Coronary artery (tissue), 2 donors: ENCODE measurements around the gene SORCS3.

ENCODE experiments used
- DNase-seq: peaks from one replicate; pipeline ENCODE4 v3.0.0-alpha.2; 2017; ENCODE audit warnings: low spot score
- H3K27ac ChIP-seq, 2 donors: fragments of 200-600 bp; sonication (generic); one replicate each; pipeline ENCODE4 v1.5.1; 2016 to 2019
- H3K4me3 ChIP-seq: fragments of 200-600 bp; sonication (generic); 2 replicates; pipeline ENCODE4 v1.5.1; 2016; ENCODE audit warnings: mild to moderate bottlenecking, moderate library complexity
- TF ChIP-seq, protein P1 (sequence below): fragments of 200-600 bp; sonication (generic); IDR thresholded peaks from one replicate; pipeline ENCODE4 v1.5.1; 2019; ENCODE audit warnings: antibody characterized with exemption

The SORCS3 gene

DNA sequence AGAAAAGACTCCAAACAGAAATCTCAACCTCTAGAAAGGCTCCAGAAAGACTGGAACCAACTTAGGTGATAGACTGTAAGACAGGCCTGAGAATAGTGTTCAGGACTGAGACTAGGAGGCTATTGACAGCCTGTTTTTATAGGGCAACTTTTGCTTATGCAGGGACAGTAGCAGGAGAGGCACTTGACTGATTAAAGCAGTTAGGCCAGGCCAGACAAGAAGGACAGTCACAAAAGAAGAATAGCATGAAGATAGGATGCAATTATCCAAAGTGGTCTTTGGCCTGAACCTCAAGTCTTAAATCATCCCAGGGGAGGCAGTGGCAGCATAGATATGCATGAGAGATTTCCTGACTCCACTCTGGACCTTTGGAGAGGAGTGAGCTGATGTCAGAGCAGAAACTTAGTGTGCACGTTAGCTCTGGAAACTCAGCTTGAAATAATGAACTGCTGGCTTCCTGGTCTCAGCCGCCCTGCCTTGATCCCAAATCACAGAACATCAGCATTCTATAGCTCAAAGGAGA lies 290.6 kb downstream of the SORCS3 start:
- no peak for DNase-seq
- Histone ChIP-seq H3K27ac (no peak overlapping the region), H3K4me3 (no peak overlapping the region)
- TF ChIP-seq, protein P1, sequence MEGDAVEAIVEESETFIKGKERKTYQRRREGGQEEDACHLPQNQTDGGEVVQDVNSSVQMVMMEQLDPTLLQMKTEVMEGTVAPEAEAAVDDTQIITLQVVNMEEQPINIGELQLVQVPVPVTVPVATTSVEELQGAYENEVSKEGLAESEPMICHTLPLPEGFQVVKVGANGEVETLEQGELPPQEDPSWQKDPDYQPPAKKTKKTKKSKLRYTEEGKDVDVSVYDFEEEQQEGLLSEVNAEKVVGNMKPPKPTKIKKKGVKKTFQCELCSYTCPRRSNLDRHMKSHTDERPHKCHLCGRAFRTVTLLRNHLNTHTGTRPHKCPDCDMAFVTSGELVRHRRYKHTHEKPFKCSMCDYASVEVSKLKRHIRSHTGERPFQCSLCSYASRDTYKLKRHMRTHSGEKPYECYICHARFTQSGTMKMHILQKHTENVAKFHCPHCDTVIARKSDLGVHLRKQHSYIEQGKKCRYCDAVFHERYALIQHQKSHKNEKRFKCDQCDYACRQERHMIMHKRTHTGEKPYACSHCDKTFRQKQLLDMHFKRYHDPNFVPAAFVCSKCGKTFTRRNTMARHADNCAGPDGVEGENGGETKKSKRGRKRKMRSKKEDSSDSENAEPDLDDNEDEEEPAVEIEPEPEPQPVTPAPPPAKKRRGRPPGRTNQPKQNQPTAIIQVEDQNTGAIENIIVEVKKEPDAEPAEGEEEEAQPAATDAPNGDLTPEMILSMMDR: no peak

DNA sequence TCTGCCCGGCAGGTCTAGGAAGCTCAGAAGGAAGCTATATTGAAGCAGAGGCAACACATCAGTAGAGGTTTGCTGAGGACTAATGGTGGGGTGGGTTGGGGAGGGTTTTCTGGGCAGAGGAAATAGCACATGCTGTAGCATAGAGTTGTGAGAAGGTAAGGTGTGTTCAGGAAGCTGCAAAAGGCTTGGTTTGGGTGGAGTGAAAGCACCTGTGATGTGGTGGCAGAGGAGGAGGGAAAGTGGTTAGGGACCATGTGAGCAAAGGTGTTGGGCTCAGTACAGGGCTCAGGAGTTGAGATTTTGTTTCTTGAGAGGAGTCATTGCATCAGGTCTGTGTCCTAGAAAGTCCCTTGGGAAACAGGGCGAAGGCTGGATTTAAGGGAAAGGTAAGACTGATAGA lies 294.6 kb downstream of the SORCS3 start:
- TF ChIP-seq, protein P1: no peak
- DNase-seq: no peak
- no peak overlapping the region for H3K27ac ChIP-seq
- no peak overlapping the region for H3K4me3 ChIP-seq

DNA sequence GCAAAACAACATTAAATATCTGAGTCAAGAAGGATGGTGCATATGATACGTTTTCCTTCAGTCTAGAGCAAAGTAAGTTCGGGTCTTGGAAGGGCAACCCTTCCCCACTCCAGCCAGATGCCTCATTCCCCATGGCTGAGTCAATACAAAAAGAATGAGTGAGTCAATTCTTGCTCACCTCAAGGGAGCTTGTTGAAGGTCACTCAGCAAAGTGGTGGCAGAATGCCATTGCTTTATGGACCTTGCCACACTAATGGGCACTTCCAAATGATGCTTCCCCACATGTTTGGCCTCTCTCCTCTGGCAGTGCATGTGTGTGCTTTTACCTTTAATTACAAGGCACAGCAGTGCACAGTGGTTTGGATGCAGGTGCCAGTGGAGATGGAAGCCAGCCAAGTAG lies 296.5 kb downstream of the SORCS3 start:
- Histone ChIP-seq H3K4me3 (no peak overlapping the region), H3K27ac (no peak overlapping the region)
- DNase-seq: no peak
- TF ChIP-seq, protein P1: no peak

DNA sequence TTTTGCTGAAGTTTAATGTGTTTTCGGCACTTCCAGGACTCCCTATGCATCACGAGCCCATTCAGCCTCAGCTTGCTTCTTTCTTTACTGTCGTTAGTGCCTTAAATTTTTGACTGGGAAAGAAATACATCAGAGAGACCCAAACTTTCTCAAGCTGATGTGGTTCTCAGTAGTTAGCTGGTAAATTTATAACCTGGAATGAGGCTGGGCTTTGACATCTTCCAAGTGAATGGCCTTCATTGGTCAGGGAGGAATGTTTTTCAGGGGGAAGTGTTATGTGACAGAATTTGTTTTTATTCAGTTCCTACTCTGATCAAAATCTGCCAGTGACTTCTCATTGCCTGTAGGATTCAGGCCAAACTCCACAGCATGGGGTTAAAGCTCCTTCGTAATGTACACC lies 296.9 kb downstream of the SORCS3 start:
- DNase-seq: no peak
- TF ChIP-seq, protein P1: no peak

DNA sequence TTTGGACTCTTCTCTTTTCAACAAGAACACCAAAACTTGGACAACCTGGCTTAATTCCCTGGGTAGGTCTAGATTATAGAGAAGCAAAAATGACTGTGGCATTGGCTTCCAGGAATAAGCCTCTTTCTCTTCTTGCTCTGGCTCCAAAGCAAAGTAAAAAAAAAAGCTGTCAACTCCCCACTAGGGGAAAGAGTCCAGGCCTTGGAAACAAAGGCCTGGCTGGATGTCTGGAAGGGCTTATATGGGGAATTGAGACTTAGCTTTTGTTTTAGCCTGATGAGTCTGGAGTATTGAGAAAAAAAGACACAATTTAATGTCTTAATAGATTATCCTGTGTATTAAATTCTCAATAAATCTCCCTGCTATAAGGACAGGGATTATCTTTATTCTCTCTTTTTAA lies 300.6 kb downstream of the SORCS3 start:
- DNase-seq: no peak
- TF ChIP-seq, protein P1: no peak
- Histone ChIP-seq H3K4me3 (no peak overlapping the region), H3K27ac (no peak overlapping the region)

More for the DNA sequence above, 296.9 kb downstream of the SORCS3 start:
- no peak overlapping the region for H3K27ac ChIP-seq
- no peak overlapping the region for H3K4me3 ChIP-seq

DNA sequence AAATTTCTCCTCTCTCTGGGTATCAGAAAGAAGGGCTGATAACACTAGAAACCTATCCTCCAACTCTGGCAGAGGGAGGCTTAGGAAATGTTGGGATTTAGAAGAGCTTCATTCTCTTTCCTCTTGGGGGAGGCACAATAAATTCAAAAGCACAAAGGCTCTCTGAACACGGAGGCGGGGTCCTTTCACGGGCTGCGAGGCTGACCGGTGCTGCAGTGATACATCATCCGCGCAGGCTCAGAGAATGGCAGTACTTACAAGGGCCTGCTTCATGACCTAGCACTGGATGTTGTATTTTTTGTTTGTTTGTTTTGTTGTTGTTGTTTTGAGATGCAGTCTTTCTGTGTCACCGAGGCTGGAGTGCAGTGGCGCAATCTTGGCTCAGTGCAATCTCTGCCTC lies 306.2 kb downstream of the SORCS3 start:
- Histone ChIP-seq H3K4me3 (no peak overlapping the region), H3K27ac (no peak overlapping the region)
- DNase-seq: no peak
- TF ChIP-seq, protein P1: no peak

DNA sequence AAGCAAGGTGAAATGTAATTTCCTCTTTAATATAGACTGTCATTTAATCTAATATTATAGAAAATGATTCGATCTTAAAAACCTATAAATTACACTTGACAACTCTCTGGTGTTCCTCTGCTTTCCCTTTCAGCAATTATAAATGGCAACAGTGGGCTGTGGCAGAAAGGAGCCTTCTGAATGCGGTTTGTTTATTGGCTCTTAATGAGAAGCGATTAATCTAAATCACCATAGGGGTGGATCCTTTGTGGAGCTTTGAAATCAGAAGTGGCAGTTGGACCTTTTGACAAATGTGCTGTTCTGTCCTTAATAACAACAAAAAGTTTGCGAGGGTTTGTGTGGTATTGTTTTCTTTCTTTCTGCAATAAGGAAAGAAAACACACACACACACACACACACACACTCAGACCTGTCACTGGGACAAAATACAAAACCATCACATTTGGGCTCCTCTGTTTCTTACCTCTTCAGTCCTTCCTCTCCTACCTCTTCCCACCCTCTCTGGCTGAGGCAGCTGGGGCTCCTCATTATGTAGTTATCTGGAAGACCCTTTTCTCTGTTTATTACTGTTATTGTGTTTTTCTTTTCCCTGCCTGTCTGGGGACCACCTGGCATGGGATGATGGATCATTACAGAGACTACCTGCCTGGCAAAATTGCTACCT lies 316.2 kb downstream of the SORCS3 start:
- Histone ChIP-seq H3K4me3 (no peak overlapping the region), H3K27ac (no peak overlapping the region)
- DNase-seq: no peak
- TF ChIP-seq, protein P1: no peak
